ENCODE results near the gene TOX2.

The TOX2 gene

GRCh38 chr20:44083220-44083933, 168.7 kb downstream of the TOX2 start:
- DNase-seq = no peak

GRCh38 chr20:44084439-44084838, 169.8 kb downstream of the TOX2 start:
- no peak for DNase-seq

- DNase-seq = no peak
Measured at GRCh38 chr20:44084891-44085290, 170.2 kb downstream of the TOX2 start.

- DNase-seq = no peak
Measured at GRCh38 chr20:44085616-44086434, 171.2 kb downstream of the TOX2 start.

- DNase-seq = no peak
Measured at GRCh38 chr20:44087051-44087856, 172.6 kb downstream of the TOX2 start.

GRCh38 chr20:44087857-44088120, 173.1 kb downstream of the TOX2 start:
- DNase-seq = no peak

GRCh38 chr20:44089987-44090674, 175.5 kb downstream of the TOX2 start:
- DNase-seq = peak; percentile 29

GRCh38 chr20:44091026-44091425, 176.4 kb downstream of the TOX2 start:
- DNase-seq = no peak

- no peak for DNase-seq
Measured at GRCh38 chr20:44092551-44093248, 178.0 kb downstream of the TOX2 start.

GRCh38 chr20:44093249-44093582, 178.6 kb downstream of the TOX2 start:
- no peak for DNase-seq

- no peak for DNase-seq
Measured at GRCh38 chr20:44095831-44096230, 181.2 kb downstream of the TOX2 start.

- DNase-seq = no peak
Measured at GRCh38 chr20:44097521-44098255, 183.0 kb downstream of the TOX2 start.

- DNase-seq = no peak
Measured at GRCh38 chr20:44098256-44098630, 183.6 kb downstream of the TOX2 start.

- DNase-seq = no peak
Measured at GRCh38 chr20:44098657-44099056, 184.0 kb downstream of the TOX2 start.

GRCh38 chr20:44099832-44100231, 185.2 kb downstream of the TOX2 start:
- DNase-seq = no peak

GRCh38 chr20:44102582-44102981, 187.9 kb downstream of the TOX2 start:
- DNase-seq = no peak

- peak; percentile 89 for DNase-seq
Measured at GRCh38 chr20:44104798-44105517, 190.3 kb downstream of the TOX2 start.

GRCh38 chr20:44106615-44107014, 192.0 kb downstream of the TOX2 start:
- no peak for DNase-seq

GRCh38 chr20:44109951-44110361, 195.3 kb downstream of the TOX2 start:
- DNase-seq = peak; percentile 87

- no peak for DNase-seq
Measured at GRCh38 chr20:44110816-44111568, 196.3 kb downstream of the TOX2 start.
